HL-60 (cell line): ENCODE measurements around the gene TIE1.

Experiments used
- DNase-seq, 2 experiments: peaks; one replicate each; pipeline ENCODE4 v3.0.0-alpha.2; 2010 to 2020; ENCODE audit warnings: low read depth in 1 of 2, low spot score in 1 of 2
- H3K27ac ChIP-seq: fragments of 250-450 bp; sonication (Bioruptor Pico); replicated peaks from 2 replicates; pipeline ENCODE4 v1.5.1; 2020; ENCODE audit warnings: mild to moderate bottlenecking, moderate library complexity
- H3K27me3 ChIP-seq: fragments of 250-450 bp; sonication (Bioruptor Pico); 2 replicates; pipeline ENCODE4 v1.5.1; 2021; ENCODE audit warnings: mild to moderate bottlenecking, moderate library complexity; ENCODE audit not compliant: insufficient read depth, poor library complexity, severe bottlenecking
- H3K4me3 ChIP-seq: replicated peaks from 2 replicates; pipeline ENCODE4 v1.5.1; 2011; ENCODE audit warnings: mild to moderate bottlenecking, control low read depth, low read length; ENCODE audit not compliant: insufficient read depth
- CTCF ChIP-seq: IDR thresholded peaks from one replicate; pipeline ENCODE4 v1.5.1; 2011; ENCODE audit warnings: low read length, control low read depth, inconsistent platforms; ENCODE audit not compliant: insufficient read depth
- GABPA ChIP-seq: IDR thresholded peaks from 2 replicates; pipeline ENCODE4 v1.6.1; 2012; ENCODE audit warnings: low read depth
- POLR2AphosphoS5 ChIP-seq: IDR thresholded peaks from 2 replicates; pipeline ENCODE4 v1.6.1; 2012; ENCODE audit warnings: low read depth
- REST ChIP-seq: IDR thresholded peaks from 2 replicates; pipeline ENCODE4 v1.6.1; 2012; ENCODE audit warnings: low read depth; ENCODE audit not compliant: insufficient replicate concordance
- SPI1 ChIP-seq: IDR thresholded peaks from 2 replicates; pipeline ENCODE4 v1.6.1; 2012; ENCODE audit warnings: low read depth, mild to moderate bottlenecking, borderline replicate concordance

Gene TIE1

GRCh38 chr1:43302201-43302600 is 1.4 kb downstream of the TIE1 start:
- Histone ChIP-seq H3K27ac (no peak overlapping the region), H3K27me3 (no peaks in the 10 kb centered on the region), H3K4me3 (no peak overlapping the region)
- no peak for DNase-seq
- TF ChIP-seq POLR2AphosphoS5 = no peak
- no peak for TF ChIP-seq REST
- no peak for TF ChIP-seq CTCF
- TF ChIP-seq SPI1 = no peak
- no peak for TF ChIP-seq GABPA

GRCh38 chr1:43302721-43303470 is 2.1 kb downstream of the TIE1 start:
- no peak overlapping the region for H3K27ac ChIP-seq
- DNase-seq = no peak
- TF ChIP-seq SPI1 (no peak), GABPA (no peak), CTCF (no peak), POLR2AphosphoS5 (no peak), REST (no peak)
- no peak overlapping the region for H3K4me3 ChIP-seq
- no peaks in the 10 kb centered on the region for H3K27me3 ChIP-seq

GRCh38 chr1:43303471-43304313 is 2.9 kb downstream of the TIE1 start:
- Histone ChIP-seq H3K27ac (no peak overlapping the region), H3K27me3 (no peaks in the 10 kb centered on the region), H3K4me3 (no peak overlapping the region)
- TF ChIP-seq POLR2AphosphoS5 (no peak), REST (no peak), GABPA (no peak)
- no peak for DNase-seq
